Subcutaneous adipose tissue (tissue), 4 donors: Measurements from ENCODE around the gene CAPN12. TPM values are rescaled to one million over a fixed set of nuclear protein-coding genes. Genes with fewer than 3 reads are reported as not detected.

Experiments
- total RNA-seq, 4 donors: library from RNA; depleted of rRNA; stranded (reverse); fragments of >200 nt; gene quantifications; one replicate each; pipeline ENCODE4 v1.1.0, GENCODE V29; 2016
- TF ChIP-seq, protein P1 (sequence below): fragments of 450-650 bp; IDR thresholded peaks from one replicate; pipeline ENCODE4 v1.5.1; 2016; ENCODE audit warnings: low read depth, mild to moderate bottlenecking, control low read depth, antibody characterized with exemption, moderate library complexity

CAPN12 gene
- total RNA-seq, 4 donors from 2014 or later = 0.57 to 1.8 (median 0.68) TPM; not detected in 1

DNA sequence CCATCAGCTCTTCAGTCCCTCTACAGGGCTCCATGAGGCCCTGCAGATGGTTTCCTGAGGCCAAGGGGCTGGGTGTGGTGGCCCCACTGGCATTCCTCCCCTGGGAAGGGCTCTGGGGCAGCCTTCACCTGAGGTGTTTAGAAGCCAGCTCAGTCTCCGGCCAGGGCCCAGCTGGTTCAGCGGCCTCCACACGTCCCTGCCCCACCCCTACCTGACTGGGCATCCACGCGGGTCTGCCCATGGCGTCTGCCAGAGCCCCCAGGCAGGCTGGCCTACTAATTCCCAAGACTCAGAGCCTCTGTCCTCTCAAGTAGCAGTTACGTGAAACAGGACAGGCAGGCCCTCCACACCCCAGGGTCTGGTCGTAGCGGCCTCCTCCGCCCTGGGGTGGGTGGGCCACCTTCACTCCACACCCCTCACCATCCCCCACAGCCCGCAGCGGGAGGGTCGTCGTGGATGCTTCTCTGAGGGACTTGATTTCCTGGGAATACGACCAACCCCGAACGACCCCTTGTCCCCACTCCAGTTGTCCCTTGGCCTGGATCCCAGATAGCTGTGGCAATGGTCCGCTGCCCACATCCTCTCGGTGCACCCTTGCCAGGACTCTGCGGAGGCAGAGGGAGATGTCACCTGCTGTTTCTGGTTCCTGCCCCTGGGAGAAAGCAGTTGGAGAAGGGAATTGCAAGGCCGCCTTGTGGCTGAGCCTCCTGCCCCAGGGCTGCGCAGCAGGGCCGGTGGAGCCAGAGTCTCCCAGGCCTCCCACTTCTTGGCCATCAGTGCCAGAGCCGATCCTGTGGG lies 24.3 kb downstream of the CAPN12 start:
- TF ChIP-seq, protein P1, sequence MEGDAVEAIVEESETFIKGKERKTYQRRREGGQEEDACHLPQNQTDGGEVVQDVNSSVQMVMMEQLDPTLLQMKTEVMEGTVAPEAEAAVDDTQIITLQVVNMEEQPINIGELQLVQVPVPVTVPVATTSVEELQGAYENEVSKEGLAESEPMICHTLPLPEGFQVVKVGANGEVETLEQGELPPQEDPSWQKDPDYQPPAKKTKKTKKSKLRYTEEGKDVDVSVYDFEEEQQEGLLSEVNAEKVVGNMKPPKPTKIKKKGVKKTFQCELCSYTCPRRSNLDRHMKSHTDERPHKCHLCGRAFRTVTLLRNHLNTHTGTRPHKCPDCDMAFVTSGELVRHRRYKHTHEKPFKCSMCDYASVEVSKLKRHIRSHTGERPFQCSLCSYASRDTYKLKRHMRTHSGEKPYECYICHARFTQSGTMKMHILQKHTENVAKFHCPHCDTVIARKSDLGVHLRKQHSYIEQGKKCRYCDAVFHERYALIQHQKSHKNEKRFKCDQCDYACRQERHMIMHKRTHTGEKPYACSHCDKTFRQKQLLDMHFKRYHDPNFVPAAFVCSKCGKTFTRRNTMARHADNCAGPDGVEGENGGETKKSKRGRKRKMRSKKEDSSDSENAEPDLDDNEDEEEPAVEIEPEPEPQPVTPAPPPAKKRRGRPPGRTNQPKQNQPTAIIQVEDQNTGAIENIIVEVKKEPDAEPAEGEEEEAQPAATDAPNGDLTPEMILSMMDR = no peak

DNA sequence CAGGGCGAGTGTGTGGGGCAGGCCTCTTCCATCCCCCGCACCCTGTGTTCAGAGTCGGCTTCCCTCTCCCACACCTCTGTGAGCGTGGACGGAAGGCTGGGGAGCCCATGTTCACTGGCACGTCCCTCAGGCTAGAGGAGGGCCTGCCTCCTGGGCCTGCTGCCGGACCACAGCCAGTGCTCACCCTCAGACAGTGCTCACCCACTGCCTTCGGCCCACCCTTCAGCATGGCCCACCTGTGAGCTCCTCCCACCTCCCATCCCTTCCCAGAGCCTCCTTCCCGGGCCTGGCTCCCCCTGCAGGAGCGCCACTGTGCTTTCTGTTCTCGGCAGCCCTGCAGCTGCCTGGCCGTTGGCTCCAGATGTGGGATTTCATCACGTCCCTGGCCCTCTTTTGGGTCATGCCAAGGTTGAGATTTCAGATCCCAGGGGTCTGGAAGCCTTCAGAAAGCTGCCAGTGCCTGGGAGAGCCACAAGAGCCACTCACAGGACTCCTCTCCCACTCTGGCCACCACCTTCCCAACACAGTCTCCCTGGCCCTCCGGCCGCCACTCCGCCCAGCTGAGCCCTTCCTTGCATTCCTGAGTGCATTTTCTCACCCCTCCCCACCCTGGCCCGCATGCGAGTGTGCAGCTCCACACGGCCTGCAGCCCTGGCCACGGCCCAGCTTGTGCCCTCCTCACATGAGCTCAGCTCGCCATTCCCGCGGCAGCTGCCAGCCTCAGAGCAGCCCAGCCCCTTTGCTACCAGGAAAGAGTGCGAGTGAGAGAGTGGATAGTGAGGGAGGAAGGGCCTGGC lies 25.3 kb downstream of the CAPN12 start:
- TF ChIP-seq, protein P1 = no peak

DNA sequence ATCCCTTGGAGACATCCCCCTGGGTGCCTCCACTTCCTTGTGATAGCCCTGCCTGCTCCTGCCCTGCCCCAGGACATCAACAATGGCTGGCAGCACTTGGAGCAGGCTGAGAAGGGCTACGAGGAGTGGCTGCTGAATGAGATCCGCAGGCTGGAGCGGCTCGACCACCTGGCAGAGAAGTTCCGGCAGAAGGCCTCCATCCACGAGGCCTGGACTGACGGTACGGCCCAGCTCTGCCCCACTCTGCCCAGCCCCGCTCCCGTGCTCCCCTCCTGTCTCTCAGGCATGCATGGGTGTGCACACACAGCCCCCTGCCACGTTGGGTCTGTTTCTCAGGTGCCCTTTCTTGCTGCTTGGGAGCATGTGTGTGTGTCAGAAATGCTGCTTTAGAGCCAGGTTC lies 26.4 kb downstream of the CAPN12 start:
- TF ChIP-seq, protein P1 = no peak

DNA sequence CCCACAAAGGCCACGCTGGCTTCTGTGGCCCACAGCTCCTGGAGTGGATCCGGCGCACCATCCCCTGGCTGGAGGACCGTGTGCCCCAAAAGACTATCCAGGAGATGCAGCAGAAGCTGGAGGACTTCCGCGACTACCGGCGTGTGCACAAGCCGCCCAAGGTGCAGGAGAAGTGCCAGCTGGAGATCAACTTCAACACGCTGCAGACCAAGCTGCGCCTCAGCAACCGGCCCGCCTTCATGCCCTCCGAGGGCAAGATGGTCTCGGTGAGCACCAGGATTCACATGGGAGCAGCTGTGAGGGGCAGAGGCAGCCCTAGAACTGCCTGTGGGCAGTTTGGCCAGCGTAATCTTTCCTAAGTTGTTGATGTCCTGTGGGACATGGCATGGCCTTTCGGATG lies 27.2 kb downstream of the CAPN12 start:
- TF ChIP-seq, protein P1 = no peak

DNA sequence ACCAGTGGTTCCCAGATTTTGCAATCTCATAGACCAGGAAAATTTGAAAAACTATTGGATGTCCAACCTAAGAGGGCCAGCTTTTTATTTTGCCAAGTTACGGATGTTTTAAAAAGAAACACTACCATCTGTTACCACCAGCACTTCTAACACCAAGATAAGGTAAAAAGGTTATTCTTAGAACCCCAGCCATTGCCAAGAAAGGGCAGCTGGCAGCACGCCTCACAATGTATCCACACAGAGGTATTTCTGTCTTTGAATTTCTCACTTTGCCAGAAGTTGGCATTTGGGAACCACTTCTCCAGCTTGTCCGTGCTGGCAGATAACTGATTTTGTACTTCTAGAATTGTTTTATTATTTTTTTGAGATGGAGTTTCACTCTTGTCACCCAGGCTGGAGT lies 28.7 kb downstream of the CAPN12 start:
- TF ChIP-seq, protein P1 = no peak

DNA sequence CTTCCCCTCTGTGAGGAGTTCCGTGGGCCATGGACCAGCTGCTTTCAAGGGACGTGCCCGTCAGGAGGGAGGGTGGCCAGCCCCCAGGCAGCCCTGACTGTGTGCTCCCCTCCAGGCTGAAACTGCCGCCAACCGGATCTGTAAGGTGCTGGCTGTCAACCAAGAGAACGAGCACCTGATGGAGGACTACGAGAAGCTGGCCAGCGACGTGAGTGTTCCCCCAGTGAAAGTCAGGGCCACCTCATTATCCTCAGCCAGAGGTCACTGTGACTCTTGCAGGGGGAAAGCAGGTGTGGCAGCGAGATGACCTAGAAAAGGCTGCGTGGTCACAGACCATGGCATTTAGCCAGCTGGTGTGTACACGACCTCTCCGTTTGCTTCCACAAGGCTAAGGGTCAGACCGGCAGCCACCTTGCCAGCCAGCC lies 29.9 kb downstream of the CAPN12 start:
- TF ChIP-seq, protein P1 = no peak

DNA sequence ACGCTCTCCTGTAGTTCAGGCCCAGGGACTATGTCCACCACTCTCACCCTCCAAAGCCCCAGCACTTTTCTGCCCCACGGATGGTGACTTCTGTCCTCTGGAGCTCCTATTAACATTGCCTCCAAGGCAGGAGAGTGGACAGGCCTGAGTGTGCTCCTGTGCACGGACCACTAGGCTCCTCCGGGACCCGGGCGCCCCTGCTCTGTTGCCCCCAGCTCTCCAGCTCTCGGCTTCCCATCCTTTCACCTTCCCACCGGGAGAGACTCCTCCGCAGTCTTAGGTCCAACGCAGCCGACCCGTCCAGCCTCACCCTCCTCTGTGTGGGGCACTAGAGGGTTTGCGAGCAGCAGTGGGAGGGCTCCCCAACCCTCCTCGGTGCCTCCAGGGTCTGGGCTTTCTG lies 30.4 kb downstream of the CAPN12 start:
- TF ChIP-seq, protein P1 = no peak
